Astrocyte (in vitro differentiated cells and primary cell): Measurements from ENCODE around the gene ENDOV.

Experiments
- EZH2 ChIP-seq: IDR thresholded peaks from 2 replicates; pipeline ENCODE4 v1.6.1; 2012; ENCODE audit warnings: mild to moderate bottlenecking, low read length, inconsistent platforms; ENCODE audit not compliant: insufficient read depth
- TF ChIP-seq, protein P1 (sequence below): IDR thresholded peaks from 2 replicates; pipeline ENCODE4 v1.5.1; 2011; ENCODE audit warnings: low read depth, mild to moderate bottlenecking, inconsistent platforms, low read length, moderate library complexity; ENCODE audit not compliant: insufficient read depth

DNA sequence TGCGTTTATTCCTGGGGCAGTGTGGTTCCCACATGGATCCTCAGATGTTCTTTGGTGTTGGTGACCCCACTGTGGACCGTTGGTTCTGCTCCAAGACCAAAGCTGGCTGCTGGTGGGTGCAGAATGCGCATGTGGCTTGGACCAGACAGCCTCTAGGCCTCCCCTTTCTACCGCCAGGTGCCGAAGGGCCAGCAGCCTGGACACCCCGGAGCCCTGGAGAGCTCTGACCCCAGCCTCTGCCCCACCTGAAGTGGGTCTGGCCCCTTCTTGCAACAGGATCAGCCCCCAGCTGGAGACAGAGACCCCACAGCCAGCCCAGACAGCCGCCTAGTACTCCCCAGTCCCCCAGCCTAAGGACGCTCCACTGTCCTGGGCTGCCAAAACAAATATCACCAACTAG lies 43.0 kb downstream of the ENDOV start:
- TF ChIP-seq, protein P1, sequence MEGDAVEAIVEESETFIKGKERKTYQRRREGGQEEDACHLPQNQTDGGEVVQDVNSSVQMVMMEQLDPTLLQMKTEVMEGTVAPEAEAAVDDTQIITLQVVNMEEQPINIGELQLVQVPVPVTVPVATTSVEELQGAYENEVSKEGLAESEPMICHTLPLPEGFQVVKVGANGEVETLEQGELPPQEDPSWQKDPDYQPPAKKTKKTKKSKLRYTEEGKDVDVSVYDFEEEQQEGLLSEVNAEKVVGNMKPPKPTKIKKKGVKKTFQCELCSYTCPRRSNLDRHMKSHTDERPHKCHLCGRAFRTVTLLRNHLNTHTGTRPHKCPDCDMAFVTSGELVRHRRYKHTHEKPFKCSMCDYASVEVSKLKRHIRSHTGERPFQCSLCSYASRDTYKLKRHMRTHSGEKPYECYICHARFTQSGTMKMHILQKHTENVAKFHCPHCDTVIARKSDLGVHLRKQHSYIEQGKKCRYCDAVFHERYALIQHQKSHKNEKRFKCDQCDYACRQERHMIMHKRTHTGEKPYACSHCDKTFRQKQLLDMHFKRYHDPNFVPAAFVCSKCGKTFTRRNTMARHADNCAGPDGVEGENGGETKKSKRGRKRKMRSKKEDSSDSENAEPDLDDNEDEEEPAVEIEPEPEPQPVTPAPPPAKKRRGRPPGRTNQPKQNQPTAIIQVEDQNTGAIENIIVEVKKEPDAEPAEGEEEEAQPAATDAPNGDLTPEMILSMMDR, result no peak
- TF ChIP-seq EZH2, result no peak
